ENCODE data around the gene ABHD1.
"Not testable (repeated sequence)": the region's sequence is repeated elsewhere in the genome, so short reads cannot be mapped to it uniquely, and the experiment has no call there.

ABHD1 gene

DNA sequence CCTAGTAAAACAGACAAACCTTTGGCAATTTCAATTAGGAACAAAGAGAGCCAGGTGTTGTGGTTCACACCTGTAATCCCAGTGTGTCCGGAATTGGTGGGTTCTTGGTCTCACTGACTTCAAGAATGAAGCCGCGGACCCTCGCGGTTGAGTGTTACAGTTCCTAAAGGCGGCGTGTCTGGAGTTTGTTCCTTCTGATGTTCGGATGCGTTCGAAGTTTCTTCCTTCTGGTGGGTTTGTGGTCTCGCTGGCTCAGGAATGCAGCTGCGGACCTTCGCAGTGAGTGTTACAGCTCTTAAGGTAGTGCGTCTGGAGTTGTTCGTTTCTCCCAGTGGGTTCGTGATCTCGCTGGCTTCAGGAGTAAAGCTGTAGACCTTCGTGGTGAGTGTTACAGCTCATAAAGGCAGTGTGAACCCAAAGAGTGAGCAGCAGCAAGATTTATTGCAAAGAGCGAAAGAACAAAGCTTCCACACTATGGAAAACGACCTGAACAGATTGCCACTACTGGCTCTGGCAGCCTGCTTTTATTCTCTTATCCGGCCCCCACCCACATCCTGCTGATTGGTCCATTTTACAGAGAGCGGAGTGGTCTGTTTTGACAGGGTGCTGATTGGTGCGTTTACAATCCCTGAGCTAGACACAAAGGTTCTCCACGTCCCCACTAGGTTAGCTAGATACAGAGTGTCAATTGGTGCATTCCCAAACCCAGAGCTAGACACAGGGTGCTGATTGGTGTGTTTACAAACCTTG lies 12.8 kb upstream of the ABHD1 start:
- not testable (repeated sequence) for DNase-seq (ENCODE audit: low spot score)

DNA sequence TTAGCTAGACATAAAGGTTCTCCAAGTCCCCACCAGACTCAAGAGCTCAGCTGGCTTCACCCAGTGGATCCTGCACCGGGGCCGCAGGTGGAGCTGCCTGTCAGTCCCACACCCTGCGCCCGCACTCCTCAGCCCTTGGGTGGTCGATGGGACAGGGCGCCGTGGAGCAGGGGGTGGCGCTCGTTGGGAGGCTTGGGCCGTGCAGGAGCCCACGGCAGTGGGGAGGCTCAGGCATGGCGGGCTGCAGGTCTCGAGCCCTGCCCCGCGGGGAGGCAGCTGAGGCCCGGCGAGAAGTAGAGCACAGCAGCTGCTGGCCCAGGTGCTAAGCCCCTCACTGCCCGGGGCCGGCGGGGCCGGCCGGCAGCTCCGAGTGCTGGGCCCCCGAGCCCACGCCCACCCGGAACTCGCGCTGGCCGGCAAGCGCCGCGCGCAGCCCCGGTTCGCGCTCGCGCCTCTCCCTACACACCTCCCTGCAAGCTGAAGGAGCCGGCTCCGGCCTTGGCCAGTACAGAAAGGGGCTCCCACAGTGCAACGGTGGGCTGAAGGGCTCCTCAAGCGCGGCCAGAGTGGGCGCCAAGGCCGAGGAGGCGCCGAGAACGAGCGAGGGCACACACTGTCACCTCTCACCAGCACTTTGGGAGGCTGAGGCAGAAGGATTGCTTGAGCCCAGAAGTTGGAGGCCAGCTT lies 12.1 kb upstream of the ABHD1 start:
- DNase-seq (ENCODE audit: low spot score): not testable (repeated sequence)

DNA sequence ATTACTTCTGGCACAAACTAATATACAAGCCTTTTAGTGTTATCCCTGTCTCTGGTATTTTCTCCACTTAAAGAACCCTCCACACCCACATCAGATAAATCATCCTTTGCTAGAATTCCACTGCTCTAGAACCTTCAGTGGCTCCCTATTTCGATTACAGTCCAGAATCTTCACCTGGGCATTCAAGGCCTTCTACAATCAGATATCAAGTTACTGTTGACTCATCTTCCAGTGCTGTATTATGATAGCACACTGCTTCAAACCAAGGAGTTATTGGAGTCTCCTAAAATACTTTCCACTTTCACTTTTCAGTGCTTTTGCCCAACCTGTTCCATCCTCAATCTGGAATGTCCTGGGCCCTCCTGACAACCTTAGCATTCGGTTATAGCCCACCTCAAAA lies 8.1 kb upstream of the ABHD1 start:
- DNase-seq (ENCODE audit: low spot score): no peak

DNA sequence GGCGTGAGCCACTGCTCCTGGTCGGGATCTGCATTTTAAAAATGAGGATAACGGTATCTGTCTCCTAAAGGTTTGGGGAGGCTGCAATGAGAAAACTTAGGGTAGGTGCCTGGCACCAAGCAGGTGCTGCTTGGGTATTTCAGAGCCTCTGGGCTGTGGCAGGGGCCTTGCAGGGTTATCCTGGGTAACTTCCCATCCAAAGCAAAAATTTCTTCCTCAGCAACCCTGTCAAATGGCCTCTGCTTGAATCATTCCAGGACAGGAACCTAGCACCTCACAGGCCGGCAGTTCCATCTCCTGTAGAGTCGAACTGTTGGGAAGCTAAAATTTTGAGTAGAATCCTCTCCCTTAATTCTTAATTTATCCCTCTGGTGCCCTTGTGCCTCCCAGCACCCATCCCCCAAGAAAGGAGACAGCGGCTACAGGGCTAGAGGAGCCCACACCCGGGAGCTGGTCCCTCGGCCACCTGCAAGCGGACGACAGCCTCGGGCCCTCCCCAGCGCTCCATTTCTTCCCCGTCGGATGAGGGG lies 5.6 kb upstream of the ABHD1 start:
- no peak for DNase-seq (ENCODE audit: low spot score)

DNA sequence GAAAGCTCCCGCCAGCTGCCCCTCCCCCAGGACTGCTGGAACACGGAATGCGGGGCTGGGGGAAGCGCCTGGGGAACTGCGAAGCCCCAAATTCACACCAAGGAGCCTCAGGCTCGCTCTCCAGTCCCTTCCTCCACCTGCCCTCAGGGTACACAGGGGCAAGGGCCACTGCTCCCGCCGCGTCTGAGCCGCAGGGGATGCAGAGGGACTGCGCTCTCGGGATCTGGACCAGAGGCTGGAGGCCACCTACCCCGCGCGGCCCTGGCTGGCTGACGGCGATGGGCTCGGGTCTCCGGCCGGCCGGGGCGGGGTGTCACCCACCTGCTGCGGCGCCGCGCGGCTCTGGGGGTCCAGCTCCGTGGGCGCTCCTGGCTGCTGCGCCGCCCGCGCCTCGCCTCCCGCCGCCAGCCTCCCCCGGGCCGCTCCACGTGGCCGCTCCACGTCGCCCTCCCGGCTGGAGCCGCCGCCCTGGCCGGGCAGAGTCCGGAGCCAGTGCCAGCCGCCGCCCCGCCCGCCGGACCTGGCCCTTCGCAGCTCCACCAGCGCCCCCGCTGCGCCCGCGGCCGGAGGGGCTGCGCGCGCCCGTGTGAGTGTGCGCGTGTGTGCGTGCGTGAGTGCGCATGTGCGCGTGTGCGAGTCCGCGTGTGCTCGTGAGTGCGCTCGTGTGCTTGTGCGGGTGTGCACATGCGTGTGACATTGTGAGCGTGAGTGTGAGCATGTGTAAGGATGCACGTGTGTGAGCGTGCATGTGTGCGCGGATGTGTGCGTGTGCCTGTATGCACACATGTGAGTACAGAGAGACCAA lies 4.9 kb upstream of the ABHD1 start, which contains the start of gene CGREF1:
TSS of gene CGREF1 (minus strand) at position 604 of the 805 bp plus-strand sequence. CDS start 14,762 bp downstream, outside the sequence.
- no peak for DNase-seq (ENCODE audit: low spot score)

DNA sequence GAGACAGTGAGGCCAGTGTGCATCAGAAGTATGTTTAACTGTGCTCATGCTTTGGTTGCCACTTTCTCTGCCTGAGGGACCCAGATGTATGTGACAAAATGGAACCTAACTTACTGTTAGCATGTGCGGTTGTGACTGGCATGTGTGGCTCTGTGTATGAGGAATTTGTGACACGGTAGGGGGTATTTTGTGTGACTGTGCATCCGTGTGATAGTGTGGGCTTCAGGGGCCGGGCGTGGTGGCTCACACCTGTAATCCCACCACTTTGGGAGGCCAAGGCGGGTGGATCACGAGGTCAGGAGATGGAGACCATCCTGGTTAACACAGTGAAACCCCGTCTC lies 4.3 kb upstream of the ABHD1 start:
- DNase-seq (ENCODE audit: low spot score): not testable (repeated sequence)

DNA sequence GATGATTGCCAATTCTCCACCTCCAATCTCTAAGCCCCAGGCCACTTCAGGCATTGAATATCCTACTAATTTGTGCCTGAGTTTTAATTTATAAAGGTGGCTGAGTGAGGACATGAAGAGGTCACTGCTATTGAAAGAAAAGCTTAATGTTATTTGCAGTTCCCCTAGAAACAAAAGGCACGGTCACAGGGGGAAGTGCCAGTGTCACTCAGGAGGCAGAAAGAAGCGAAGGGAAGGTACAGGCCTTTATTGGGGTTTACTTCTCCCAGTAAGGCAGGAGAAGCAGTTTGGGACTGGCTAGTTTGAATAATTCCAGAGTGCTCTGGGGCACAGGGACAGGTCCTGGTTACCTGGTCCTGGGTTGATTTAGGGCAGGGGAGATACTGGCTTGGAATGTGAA lies 1.7 kb upstream of the ABHD1 start:
- DNase-seq (ENCODE audit: low spot score): no peak

DNA sequence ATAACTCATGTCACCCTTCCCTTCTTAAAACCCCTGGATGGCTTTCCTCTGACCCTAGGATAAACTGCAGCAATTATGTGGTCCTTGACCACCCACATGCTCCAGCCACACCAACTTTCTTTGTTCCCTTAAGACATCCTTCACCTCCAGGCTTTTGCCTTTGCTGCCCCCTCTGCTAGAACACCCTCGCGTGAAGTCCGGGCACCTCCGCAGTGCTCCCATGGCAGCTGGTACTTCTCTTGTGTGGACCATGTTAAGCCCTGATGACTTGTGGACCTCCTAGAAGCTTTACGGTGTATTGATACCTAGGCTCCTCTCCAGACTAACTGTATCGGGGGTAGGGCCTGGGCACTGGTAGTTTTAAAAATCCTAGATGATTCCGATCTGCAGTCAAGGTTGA lies 824 bp upstream of the ABHD1 start:
- no peak for DNase-seq (ENCODE audit: low spot score)

DNA sequence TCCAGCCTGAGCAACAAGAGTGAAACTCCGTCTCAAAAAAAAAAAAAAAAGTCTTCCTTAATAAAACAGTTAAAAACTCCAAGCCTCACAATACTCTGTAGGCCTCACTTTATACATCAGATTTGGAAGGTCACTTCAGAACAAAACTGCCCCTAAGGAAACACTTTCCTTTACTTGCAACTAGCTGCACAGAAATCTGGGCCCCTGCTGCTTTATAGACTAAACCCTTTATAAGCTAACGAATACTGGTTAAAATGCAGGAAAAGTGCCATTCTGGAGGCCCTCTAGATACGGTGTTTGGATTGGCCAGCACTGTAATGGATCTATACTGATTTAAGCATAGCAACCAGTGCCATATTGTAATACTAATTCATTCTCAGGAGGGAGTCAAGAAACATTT lies 1.5 kb downstream of the ABHD1 start:
- DNase-seq (ENCODE audit: low spot score): no peak

DNA sequence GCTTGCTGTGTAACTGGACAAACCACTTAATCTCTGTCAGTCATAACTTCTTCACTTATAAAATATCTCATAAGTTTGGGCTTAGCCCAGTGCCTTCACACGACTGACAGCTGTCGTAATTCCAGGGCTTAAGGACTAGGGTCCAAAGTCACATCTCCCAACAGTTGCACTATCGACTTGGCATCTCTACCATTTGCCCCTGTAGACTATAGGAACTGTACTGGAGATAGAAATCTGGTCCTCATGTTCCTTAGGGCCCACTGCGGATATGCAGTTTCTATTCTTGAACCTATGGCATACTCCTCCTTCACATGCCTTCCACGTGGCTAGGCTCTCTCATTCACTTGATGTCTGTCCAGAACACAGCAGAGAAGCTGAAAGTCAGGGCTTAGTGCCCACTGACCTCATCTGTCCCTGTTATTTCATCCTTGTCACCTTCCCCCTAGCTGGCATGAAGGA lies 2.7 kb downstream of the ABHD1 start:
- DNase-seq (ENCODE audit: low spot score): no peak

DNA sequence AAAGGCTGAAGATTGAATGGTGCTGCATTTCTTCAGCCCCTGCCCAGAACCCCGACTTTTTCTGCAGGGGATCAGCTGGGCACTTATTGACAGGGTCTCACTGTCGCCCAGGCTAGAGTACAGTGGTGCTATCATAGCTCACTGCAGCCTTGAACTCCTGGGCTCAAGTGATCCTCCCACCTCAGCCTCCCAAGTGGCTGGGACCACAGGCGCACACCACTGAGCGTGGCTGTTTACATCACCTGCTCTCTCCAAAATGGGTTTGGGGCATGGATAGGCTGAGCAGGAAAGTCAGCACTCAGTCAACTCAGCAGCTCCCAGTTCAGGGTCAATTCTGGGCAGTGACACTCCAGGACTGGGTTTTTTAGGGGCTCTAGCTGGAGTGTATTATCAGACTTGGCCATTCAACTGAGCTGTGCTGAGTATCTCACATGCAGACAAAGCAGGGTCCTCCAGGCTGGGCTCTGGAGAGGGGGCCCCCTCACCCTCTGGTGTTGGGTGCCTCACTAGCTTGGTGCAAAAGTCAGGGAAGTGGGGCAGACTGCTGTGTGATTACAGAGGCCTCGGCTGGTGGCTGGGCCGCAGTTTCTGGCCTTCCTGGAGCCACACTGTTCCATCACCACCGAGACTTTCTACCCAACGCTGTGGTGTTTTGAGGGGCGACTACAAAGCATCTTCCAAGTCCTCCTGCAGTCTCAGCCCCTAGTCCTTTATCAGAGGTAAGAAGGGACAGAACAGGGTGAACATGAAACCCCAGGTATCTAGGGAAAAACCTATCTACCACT lies 4.5 kb downstream of the ABHD1 start:
- no peak for DNase-seq (ENCODE audit: low spot score)

DNA sequence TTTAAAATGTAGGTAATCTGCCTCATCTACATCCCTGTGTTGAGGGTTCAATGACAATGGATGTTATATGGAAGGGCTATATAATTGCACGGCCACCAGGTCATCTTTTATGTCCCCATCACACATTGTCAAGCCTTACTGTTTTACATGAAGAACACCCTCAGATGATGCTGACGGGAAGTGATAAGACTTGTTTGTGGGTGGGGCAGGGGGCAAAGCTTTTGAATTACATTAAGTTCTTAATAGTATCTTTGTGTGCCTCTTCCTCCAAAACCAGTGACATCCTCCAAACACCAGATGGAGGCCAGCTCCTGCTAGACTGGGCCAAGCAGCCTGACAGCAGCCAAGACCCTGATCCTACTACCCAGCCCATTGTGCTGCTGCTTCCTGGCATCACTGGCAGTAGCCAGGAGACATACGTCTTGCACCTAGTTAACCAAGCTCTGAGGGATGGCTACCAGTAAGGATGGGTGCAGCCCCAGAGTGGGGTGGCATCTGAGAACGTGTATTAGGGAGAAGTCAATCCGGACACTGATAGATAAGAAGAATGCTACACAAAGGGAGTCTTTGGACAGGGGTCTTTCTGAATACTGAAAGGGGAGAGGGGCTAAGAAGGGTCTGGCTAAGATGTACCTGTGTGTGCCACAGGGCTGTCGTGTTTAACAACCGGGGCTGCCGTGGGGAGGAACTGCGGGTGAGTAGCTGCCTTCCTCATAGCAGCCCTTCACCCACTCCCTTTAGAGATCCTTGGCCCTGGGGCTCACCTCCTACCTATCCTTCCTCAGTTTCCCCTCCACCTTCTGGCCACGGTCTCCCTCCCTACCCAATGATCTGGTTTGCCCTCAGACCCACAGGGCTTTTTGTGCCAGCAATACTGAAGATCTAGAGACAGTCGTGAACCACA lies 5.3 kb downstream of the ABHD1 start:
- DNase-seq (ENCODE audit: low spot score): no peak

DNA sequence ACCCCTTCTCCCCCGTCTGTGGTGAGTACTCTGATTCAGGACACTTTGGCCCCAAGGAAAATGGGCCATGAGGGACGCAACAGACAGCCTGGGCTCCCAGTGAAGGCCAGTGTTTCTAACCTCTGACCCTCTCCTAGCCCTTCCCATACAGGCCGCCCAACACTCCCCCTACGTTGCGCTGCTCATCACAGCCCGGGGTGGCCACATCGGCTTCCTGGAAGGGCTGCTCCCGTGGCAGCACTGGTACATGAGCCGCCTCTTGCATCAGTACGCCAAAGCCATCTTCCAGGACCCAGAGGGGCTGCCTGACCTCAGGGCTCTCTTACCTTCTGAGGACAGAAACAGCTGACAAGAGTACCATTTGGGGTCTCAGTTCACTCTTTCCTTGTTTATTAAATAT lies 6.8 kb downstream of the ABHD1 start:
- no peak for DNase-seq (ENCODE audit: low spot score)

DNA sequence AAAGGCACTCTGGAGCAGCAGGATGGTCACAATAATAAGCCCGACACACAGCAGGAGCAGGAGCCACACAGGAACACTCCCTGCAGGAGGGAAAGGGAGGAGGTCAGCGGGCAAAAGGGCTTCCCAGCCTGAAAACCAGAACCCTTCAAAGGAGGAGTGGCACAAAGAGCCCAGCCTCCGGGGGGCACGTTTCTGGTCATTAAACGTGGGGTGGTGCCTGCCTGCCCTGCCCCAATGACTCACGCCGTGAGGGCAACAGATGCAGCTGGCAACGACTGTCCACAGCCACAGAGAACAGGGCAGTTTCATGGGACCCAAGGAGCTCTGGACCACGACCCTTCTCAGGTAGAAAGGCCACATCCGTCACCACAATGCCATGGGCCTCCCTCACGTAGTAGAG lies 7.8 kb downstream of the ABHD1 start:
- DNase-seq (ENCODE audit: low spot score): no peak

DNA sequence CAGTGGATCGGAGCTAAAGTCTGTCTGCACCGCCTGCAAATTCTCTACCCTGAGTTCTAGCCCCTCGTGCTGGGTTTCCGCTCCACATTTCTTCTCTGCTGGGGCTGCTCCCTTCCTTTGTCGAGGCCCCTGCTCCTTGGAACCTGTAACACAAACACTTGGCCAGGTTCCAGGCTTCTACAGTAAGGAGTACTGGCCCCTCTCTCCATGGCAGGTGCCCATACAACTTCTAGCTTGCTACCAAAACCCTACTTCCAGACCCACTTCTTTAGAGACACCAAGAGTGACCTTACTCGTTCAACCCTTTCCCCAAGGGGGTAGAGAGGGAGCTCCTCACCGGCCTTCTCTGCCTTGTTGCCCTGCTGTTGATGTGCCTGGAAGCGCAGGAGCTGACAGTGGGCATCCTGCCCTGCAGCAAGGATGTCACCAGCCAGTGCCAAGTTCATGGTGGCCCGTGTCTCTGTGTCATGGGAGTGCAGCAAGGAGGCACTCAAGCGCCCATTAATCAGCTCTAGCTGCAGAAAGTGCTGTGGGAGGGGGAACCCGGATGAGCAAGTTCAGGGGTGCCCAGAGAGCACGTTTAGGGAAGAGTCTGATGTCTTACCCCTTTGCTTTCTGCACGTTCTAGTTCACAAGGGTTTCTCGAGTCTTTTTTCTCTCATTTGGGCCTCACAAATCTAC lies 9.7 kb downstream of the ABHD1 start:
- no peak for DNase-seq (ENCODE audit: low spot score)

DNA sequence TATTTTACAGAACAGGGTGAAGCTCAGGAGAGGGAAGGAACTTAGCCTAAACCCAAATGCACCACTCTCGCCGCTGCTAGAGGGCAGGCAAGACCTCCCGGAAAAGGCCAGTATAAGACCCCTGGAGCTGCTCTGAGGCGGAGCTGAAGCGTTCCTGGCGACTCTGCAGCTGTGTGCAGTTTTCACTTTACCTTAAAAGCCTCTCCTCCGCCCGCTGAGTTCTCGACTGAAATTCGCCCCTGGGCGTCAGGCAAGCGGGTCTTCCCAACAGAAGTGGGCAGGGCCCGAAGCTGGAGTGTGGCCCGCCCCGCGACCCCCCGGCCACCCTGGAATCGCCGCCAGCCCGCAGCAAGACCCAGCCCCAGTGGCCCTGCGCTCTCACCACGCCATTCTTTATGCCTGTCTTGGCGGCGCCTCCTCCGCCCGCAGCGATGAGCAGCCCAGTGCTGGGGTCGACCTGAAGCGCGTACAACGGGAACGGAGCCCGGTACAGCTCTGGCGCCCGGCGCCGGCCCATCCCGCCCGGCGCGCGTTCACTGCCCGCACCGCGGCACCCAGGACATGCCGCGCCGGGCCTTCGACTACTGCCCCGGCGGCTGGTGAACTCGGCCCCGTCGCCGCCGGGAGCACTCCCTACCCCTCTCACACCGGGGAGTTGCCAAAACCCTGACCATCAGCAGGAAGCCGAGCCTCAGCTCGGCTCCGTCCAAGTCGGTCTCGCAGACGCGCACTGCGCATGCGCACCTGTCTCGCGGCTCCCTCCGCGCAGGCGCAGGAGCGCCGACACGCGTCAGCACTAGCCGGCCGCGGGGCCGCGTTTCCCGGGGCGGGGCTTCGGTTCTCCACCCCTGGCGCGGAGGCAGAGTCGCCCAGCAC lies 10.5 kb downstream of the ABHD1 start, which contains the start of gene PREB:
TSS of gene PREB (minus strand) at position 732 of the 876 bp plus-strand sequence. CDS start at position 517, 215 bp downstream.
- DNase-seq (ENCODE audit: low spot score): peak; percentile 96

DNA sequence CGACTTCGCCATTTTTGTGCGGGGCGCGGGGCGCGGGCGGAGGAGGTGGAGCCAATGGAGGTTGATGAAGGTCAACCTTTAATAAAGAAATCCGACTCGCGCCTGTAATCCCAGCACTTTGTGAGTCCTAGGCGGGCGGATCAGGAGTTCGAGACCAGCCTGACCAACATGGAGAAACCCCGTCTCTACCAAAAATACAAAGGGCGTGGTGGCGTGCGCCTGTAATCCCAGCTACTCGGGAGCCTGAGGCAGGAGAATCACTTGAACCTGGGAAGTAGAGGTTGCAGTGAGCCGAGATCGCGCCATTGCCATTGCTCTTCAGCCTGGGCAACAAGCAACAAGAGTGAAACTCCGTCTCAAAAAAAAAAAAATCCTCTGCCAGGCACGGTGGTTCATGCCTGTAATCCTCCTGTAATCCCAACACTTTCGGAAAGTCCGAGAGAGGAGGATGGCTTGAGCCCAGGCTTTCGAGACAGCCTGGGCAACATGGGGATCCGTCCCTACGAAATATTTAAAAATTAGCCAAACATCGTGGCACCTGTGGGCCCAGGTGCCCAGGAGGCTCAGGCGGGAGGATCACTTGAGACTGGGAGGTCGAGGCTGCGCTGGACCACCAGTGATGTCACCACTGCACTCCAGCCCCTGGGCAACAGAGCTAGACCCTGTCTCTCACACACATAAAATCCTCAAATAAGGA lies 11.3 kb downstream of the ABHD1 start:
- DNase-seq (ENCODE audit: low spot score): no peak

DNA sequence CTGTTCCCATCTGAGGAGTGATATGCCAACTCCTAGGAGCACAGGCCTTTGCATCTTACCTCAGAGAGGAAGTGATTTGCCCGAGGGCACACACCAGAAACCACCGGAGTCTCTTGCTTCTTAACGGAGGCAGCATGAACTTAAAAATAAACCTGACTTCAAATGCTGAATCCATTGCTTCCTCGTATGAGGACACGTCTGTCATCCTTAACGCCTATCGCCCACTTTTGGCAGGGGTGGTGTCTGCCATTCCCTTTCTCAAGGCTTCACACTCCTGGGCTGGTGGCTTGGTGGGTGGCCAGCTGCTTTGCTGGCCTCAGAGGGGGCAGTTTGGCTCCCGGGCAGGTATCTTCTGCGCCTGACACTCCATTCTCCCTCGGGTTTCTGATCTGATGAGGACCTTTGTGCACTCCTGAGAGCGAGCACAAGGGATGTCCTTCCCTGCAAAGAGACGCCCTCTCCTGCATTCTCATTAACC lies 11.9 kb downstream of the ABHD1 start:
- no peak for DNase-seq (ENCODE audit: low spot score)
